HG02571 (cell line): Measurements from ENCODE around the gene TUBAL3.

Source experiments
- ATAC-seq: cut with Tn5 transposase; IDR thresholded peaks from one replicate; pipeline ENCODE4 v1.9.1; 2021; ENCODE audit warnings: mild to moderate bottlenecking, moderate library complexity; ENCODE audit not compliant: unreplicated experiment

The TUBAL3 gene

GRCh38 chr10:5343979-5344378, 60.6 kb downstream of the TUBAL3 start:
- no peak for ATAC-seq

GRCh38 chr10:5343561-5343960, 61.1 kb downstream of the TUBAL3 start:
- ATAC-seq = no peak
